Uterus (tissue), 2 donors: Measurements from ENCODE around the gene IRF2BP2.

Experiments
- POLR2A ChIP-seq, 2 donors: fragments of 450-650 bp; IDR thresholded peaks; one replicate each; pipeline ENCODE4 v1.6.1; 2016; ENCODE audit warnings: antibody characterized with exemption in 2 of 2, mild to moderate bottlenecking in 1 of 2, moderate library complexity in 1 of 2
- TF ChIP-seq, protein P1 (sequence below), 4 experiments: fragments of 200-600 bp in 2 of 4; fragments of 450-650 bp in 2 of 4; sonication (generic) in 2 of 4; IDR thresholded peaks; one replicate each; pipeline ENCODE4 v1.5.1; 2016 to 2019; ENCODE audit warnings: antibody characterized with exemption in 4 of 4, mild to moderate bottlenecking in 2 of 4, moderate library complexity in 1 of 4

DNA sequence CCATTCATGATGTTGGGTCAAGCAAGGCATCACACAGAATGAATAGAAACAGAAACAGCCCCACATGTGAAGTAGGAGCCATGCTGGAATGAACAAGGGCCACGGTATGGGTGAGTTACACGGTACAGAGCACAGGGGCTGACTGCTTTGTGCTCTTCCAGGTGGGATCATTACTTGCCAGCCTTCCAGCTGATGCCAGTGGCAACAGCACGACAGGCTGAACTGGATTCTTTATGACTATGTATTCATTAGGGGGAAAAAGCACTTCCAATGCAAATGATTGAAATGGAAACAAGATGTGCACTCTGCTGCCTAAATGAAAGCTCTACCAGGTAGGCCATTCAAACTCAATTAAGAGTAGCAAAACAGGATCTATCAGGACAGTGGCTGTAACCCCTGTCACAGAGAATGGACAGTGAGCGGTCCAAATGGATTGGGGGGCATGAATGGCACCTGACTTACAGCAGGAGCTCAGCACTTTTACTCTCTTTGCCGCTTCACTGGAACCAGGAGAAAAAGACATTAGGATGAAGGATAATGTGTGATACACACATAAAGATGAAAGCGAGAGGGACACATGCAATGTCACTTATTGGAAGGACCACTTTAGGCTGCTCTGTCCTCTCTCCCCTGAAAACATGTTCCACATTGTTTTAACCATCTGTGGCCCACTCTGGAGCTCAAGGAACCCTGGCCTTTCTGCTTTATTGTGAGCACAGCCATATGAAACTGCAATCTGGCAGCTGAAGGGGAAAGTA lies 23.4 kb upstream of the IRF2BP2 start:
- TF ChIP-seq POLR2A (IDR thresholded peaks at IDR 0.05): no peak
- TF ChIP-seq, protein P1, sequence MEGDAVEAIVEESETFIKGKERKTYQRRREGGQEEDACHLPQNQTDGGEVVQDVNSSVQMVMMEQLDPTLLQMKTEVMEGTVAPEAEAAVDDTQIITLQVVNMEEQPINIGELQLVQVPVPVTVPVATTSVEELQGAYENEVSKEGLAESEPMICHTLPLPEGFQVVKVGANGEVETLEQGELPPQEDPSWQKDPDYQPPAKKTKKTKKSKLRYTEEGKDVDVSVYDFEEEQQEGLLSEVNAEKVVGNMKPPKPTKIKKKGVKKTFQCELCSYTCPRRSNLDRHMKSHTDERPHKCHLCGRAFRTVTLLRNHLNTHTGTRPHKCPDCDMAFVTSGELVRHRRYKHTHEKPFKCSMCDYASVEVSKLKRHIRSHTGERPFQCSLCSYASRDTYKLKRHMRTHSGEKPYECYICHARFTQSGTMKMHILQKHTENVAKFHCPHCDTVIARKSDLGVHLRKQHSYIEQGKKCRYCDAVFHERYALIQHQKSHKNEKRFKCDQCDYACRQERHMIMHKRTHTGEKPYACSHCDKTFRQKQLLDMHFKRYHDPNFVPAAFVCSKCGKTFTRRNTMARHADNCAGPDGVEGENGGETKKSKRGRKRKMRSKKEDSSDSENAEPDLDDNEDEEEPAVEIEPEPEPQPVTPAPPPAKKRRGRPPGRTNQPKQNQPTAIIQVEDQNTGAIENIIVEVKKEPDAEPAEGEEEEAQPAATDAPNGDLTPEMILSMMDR (IDR thresholded peaks at IDR 0.05): no peak
